ENCODE measurements around the gene STPG3.

Gene STPG3

DNA sequence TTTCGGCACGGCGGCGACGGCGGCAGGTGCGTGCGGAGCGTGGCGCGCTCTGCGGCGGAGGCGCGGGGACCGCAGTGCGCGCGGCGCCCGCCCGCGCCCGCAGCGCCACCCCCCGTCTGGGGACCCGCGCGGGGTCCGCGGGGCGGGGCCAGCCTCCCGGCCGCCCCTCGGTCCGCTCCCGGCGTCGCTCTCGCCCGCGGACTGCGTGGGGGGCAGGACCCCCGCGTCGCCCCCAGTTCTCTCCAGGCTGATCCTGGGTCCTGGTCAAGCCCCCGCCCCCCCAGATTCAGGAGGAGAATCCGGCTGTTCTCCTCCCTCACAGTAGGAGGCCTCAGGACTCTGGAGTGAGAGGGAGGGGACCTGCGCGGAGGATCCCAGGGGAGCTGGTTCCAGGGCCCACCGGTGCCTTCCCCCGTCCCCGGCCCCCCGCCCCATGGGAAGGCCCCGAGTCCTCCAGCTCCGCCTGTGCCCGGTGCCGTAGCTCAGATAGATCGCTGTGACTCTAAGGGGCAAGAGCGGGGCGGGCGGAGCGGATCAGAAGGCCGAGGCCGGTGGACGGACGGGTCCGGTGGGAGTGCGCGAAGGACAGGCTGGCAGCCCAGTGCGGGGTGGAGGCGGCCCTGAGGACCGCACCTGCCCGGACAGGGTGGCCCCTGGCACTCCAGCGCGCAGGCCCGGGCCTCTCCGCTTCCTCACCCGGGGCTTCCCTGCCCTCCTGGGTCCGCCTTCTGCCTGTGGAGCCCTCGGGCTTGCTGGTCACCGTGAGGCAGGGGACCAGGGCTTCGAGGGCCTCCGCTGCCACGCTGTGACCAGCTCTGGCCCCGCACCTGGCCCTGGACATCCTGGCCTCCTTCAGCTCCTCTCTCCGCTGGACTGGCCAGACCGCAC lies 28.7 kb upstream of the STPG3 start, which contains the start of gene RNF208:
Gene RNF208, minus strand, starts transcription at position 51 of the 888 bp plus-strand sequence. CDS start 1,028 bp downstream, outside the sequence.
- no peak for DNase-seq

DNA sequence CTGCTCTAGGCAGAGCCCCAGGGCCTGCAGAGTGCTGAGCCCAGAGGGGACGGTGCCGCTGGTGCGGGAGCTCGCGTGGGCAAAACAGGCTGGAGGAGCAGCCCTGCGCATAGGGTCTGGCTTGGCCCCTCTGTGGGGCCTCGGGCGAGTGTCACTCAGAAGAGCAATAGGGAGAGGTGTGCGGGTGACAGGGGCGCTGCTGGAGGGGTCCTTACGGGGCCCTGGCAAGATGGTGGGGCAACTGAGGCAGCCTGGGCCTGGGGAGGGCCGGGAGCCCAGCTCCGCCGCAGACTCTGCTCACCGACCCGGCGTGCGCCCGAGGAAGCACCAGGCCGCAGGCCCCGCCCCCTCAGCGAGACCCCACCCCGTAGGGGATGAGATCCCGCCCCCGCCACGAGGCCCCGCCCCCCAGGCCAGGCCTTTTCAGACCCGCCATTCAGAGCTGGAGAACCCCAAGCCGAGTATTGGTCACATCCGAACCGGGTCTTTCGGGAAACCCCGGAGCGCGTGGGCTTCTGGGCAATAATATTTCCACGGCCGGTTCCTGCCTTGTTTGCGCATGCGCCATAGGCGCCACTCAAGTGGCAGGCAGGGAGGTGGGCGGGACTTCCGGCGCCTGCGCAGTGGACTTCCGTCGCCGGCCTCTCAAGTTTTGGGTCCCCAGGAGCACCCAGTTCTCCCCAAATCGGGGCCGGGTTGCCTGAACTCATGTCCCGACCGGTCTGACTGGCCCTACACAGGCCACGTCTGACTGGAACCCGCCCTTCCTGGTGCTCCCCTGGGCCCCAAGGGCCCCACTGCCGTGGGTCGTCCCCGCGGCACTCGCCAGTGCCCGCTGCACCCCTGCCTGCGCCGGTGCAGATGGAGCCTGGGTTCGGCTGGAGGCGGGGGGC lies 27.8 kb upstream of the STPG3 start:
- peak; percentile 98 to 99 for DNase-seq

DNA sequence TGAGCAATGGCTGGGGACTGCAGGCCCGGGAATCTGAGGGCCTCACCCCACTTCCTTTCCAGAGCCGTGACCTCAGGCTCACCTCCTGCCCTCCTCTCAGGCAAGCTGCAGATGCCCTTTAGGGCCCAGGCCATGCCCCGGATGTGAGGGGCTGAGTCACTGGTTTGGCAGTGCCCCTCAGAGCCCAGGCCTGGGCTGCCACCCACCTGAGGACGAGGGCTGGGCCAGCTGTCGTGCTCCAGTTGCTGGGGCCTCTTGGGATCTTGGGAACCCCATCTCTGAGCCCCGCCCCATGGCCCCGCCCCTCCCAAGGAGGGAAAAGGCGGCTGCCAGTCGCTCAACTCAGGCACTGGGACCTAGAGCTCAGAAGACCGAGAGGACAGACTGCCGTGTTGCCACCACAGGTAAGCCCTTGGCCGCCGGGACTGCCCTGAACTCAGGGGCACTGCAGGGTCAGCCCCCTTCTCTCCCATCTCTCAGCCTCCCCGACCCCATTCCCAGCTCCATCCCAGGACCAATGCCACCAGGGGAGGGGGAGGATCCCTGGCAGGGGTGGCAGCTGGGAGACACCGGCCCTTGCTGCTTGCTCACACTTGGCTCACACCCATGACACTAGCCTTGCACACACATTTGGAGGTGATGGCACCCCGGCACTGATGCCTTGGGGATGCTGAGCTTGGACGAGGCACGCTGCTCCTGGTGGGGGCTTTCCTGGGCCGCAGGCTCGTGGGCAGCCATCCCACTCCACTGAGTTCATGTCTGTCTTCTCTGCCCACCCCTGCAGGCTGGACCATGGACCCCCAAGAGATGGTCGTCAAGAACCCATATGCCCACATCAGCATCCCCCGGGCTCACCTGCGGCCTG lies 26.0 kb upstream of the STPG3 start, which contains the start of gene CYSRT1:
Gene CYSRT1, plus strand, starts transcription at position 345 of the 865 bp plus-strand sequence. Its CDS starts 448 bp downstream, at position 793.
- DNase-seq: no peak

DNA sequence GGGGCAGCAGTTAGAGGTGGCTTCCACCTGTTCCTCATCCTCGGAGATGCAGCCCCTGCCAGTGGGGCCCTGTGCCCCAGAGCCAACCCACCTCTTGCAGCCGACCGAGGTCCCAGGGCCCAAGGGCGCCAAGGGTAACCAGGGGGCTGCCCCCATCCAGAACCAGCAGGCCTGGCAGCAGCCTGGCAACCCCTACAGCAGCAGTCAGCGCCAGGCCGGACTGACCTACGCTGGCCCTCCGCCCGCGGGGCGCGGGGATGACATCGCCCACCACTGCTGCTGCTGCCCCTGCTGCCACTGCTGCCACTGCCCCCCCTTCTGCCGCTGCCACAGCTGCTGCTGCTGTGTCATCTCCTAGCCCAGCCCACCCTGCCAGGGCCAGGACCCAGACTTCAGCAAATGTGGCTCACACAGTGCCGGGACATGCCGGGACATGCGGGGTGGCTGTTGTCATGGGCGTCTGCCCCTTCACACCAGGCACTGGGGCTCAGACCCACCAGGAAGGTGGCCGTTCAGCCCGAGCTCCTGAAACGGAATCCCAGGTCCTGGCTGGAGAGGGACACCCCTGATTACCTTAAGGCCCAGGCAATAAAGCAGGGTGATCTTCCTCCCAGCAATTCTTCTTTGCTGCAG lies 25.3 kb upstream of the STPG3 start:
- no peak for DNase-seq

DNA sequence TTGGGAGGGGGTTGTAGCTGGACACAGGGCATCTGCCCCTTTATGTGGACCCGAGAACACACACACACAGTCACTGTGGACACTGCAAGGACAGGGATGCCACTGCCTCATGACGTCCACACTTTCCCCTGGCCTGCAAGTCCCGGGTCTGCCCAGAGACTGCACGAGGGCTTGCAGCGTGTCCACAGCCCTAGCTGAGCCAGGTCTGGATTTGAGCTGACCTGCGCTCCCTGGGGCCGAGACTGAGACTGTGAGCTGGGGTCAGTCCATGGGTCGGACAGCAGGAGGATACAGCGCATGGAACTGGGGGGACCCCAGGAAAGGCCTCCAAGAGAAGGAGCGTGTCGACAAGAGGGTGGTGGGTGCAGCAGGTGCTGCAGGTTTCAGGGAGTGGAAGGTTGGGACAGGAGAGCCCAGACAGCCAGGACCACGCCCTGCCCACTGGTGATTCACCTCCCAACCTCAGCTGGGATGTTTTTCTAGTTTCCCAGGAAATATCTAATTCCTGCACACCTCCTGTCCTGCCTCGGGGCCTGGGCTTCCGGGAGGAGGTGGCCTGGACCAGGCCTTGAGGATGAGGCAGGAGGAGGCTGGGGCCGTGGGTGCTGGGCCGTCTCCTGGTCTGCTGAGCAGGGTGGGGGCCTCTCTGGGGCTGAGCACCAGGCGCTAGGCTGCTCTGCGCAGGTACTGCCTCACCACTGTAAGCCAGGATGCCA lies 24.6 kb upstream of the STPG3 start:
- no peak for DNase-seq

DNA sequence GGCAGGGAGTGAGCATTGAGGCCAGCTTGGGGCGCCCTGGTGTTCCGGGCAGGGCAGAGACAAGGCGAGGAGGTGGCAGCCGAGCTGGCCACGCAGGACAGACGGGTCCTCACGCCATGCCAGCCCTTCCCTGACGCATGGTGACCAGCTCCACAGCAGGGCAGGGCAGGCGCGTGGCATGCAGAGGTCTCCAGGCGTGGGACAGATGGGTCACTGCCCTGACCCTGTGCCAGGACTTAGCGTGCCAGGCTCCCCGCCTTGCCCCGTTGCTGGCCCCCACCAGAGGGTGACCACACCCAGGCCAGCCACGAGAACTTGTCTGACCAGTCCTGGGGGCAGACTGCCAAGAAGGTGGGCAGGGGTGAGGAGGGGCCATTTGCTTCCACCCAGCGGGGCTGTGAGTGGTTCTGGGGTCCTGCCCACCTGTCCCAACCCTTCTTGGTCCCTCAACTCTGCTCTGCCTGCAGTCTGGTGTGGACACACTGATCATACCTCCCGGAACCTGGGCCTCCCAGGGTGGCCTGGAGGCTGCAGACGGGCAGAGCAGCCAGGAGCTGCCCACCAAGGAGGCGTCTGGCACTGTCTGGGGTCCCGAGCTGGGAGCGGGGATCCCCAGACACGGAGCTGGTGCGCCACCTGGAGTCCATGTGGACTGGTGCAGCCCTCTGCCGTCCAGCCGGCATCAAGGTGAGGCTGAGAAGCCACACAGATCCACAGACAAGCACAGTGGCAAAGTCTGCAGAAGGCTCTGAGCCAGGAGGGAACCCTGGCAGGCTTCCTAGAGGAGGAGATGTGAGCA lies 23.8 kb upstream of the STPG3 start, which contains the start of gene RNF224:
Gene RNF224, plus strand, starts transcription at position 449 of the 799 bp plus-strand sequence. CDS start 834 bp downstream, outside the sequence.
- DNase-seq: peak; percentile 78 to 79

DNA sequence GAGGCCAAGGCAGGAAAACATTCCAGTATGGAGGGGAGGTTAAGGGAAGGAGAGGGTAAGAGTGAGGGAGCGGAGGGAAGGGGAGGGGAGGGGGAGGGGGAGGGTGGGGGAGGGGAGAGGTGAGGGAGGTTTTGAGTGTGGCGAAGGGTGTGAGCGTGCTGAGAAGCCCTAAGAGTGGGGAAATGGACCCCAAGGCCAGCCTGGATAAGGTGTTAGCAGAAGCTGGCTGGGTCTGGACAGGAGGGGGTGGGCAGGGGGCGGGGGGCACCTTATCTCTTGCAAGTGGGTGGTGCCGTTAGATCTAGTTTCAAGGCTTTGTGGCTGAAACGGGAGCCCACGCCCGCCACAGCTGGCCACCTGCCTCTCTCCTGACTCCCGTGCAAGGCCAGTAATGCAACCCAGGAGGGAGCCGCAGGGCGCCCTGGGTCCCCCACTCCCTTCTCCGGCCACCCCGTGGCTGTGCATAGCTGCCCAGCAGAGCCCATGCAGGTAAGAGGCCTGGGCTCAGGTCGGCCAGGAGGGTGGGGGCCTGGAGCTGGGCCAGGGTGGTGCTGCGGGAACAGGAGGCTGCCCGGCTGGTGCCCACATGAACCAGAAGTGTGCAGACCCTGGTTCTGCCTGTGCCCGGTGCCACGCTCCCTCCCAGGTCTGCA lies 23.1 kb upstream of the STPG3 start:
- no peak for DNase-seq

DNA sequence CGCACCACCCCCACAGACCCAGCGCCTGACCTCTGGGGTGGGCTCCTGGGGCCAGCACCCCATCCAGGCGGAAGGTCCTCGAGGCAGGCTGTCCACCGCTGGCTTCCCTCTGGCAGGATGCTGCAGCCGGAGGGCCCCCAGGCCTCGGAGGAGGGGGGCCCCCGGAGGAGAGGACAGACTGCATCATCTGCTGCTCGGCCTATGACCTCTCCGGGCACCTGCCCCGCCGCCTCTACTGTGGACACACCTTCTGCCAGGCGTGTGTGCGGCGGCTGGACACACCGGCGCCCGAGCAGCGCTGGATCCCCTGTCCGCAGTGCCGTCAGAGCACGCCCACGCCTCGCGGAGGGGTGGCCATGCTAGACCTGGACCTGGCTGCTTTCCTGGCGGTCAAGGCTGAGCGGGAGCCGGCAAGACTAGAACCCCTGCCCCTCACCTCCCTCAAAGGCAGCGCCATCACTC lies 22.5 kb upstream of the STPG3 start:
- DNase-seq: no peak

DNA sequence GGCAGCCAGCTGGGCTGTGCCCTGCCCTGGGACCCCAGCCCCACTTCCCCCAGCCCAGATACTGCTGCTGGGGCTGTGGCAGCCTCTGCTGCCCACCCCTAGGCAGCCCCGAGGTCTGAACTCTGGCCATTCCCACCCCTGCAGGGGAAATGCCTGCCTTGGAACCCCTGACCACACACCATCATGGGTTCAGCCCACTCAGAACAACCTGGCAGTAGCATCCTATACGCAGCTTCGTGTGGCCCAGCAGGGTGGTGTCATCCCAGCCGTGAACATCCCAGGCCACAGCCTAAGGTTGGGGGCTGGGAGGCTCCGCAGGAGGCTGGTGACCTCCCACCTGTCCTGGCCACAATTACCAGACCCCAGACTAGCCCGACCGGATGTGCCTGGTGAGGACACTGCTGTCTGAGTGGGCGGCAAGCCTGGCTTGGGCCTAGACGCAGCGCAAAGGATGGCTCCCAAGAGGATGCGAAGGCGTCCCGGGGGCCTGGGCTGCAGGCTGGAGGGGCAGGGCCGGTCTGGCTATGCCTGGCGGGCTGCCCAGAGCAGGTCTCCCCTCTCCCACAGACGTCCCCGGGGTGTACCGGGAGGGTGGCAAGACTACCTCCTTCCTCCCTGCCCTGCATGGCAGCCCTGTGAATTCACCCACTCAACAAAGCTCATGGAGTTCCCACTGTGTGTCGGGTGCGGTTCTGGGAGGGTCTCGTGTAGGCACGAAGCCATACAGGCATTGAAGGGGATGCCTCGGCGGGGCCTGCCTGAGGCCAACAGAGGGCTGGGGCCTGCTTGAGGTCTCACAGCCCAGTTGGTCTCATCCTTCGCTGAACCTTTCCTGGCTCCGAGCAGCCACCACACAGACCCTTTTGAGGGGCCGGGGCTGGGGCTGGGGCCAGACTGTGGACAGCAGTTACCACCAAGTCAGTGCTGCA lies 21.9 kb upstream of the STPG3 start:
- DNase-seq: no peak

DNA sequence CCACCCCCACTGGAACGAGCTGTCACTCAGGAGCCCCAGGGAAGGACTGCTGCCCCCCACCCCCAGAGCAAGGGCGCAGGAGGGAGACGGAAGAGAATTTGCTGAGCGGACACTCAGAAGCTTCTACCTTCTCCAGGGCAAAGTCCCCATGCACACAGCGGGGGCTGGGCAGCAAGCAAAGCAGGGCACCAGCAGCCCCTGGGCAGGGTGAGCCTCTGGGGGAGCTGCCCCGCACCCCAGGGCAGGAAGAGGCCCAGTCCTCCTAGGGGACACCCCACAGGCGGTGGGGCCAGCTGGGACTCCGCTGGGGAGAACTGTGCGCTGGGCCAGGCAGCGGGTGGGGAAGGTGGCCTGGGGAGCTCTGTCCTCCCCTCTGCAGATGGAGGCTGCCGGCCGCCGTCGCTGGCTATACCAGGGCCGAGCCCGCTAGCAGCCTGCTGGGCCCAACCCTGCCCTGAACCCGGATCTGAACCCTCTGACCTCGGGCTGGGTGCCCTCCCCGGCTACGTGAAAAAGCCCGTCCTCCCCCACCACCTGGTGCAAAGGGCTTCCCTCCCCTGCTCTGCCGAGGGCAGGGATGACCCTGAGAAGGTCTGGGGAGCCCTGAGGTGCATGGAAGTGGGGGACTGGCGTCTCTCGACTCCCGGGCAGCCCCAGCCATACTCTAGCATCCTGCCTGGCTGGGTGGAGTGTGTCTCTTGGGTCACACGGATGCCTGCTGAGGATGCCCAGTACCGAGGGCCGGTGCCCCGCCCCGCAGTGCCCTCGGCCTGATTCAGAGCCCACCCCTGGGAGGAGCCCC lies 21.0 kb upstream of the STPG3 start:
- DNase-seq: no peak

DNA sequence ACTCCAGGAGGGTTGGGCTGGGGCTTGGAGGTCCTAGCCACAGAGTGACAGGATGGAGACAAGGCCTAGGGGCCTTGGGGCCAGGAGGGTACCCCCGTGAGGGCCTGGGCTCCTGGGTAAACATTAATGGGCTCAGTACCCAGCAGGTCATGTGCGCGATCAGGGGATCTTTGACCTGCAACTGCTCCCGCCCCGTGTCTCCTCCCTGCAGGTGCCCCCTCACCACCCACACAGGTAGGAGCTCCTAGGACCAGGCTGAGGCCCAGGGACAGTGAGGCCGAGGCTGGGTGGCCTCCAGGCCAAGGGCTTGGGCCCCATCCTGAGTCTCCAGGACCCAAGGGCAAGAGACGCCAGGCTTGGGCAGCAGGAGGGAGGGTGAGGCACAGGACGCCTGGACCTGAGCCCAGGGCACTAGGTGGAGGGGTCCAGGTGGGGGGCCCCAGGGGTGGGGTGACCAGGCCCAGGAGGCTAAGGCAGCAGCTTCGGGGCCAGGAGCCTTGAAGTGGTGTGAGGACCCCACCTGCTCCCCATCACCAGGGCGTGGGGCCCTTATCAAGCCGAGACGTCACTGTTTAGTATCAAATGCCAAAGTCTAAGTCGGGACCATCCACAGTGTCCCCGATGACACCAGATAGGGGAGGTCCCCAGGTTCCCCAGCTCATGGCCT lies 20.2 kb upstream of the STPG3 start, which contains the start of gene SLC34A3:
Gene SLC34A3, plus strand, starts transcription at position 197 of the 667 bp plus-strand sequence. CDS start 802 bp downstream, outside the sequence.
- DNase-seq: no peak

DNA sequence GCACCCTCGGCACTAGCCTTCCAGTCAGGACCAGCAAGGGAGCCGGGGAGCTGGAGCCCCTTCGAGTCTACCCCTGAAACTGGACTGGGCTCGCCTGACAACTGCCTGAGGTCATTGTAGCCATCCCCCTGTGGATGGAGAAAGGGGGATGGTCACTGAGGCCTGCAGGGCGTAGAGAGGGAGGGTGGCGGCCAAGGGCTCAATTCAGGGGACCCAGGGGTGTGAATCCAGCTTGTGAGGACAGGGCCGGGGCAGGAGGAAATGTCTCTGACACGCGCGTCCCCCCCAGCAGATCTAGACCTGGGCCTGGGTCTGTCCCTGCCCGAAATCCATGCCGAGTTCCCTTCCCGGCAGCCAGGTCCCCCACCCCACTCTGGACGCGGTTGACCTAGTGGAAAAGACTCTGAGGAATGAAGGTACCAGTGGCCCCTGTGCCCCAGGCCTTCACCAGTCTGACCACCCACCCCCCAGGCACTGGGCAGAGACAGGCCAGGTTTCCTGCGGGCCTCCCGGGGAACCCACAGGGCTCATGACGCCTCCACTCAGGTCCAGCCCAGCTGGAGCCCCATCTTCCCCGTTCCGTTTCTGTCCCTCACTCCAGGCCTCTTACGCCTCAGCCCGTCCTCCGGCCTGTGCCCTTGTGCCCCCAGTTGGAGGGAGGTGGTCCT lies 19.6 kb upstream of the STPG3 start:
- no peak for DNase-seq

DNA sequence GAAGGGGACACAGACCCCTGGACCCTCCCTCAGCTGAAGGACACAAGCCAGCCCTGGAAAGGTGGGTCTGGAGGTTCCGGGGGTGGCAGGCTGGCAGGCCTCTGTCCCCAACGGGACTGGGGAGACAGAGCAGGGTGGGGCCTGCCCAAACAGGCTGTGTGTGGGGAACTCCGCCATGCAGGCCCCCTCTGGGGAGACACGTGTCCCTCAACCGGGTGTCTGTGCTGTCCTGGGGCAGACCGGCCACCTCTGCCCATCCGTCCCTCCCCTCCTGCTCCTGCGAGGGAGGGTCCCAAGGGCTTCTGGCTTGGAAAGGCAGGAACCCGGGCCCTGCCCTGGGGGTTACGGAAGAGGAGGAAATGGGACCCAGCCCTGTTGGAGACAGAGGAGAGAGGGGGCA lies 19.0 kb upstream of the STPG3 start:
- no peak for DNase-seq

DNA sequence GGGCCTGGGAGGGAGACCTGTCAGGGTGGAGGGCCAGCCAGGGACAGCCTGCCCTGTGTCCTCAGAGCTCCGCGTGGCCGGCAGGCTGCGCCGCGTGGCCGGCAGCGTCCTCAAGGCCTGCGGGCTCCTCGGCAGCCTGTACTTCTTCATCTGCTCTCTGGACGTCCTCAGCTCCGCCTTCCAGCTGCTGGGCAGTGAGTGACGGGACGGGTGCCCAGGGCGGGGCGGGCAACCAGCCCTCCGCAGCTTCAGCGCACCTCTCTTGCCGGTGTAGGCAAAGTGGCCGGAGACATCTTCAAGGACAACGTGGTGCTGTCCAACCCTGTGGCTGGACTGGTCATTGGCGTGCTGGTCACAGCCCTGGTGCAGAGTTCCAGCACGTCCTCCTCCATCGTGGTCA lies 18.6 kb upstream of the STPG3 start:
- no peak for DNase-seq

DNA sequence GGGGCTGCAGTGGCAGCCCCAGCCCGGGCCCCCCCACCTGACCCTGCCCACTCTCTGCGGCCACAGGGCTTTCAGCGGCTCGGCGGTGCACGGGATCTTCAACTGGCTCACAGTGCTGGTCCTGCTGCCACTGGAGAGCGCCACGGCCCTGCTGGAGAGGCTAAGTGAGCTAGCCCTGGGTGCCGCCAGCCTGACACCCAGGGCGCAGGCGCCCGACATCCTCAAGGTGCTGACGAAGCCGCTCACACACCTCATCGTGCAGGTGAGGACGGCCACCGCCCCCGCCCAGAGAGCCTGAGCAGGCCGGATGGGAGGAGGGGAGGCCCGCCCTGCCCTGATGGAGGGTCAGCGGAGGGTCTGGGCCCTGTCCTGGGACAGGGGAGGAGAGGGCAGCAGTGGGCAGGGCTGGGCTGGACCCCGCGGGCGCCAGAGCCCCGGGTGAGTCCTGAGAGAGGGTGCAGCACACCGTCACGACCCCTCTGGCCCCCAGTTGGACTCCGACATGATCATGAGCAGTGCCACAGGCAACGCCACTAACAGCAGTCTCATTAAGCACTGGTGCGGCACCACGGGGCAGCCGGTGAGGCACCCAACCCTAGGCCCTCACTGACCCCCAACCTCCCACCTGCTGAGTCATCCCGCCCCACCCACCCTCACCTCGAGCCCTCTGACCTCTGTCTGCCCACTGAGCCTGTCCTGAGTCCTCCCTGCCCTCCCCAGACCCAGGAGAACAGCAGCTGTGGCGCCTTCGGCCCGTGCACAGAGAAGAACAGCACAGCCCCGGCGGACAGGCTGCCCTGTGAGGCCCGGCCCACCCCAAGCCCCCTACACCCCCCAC lies 17.7 kb upstream of the STPG3 start:
- DNase-seq: no peak
